HG02981 (cell line): ENCODE data around the gene CDC7.
"Not testable (repeated sequence)": the region's sequence is repeated elsewhere in the genome, so short reads cannot be mapped to it uniquely, and the experiment has no call there.

ENCODE experiments used
- ATAC-seq: cut with Tn5 transposase; IDR thresholded peaks from one replicate; pipeline ENCODE4 v1.9.1; 2021; ENCODE audit warnings: mild to moderate bottlenecking, moderate library complexity; ENCODE audit not compliant: unreplicated experiment

Gene CDC7

DNA sequence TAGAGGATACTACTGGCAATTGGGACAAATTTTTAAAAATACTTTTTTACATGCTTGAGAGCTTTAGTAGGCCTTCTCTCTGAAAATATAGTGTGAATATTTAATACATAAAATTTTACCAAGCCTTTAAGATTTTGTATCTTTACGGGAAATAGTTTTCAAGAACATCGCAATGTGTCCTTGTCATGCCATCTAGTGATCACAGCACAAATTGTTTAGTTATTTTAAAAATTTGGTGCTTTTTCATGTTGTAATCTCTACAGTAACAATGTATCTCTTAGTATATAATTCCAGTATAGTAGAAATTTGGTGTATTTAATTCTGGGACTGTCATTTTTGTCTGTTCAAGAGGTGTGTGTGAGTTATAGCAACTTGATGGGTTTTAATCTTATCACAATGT, 6.7 kb downstream of the CDC7 start:
- ATAC-seq: no peak

GRCh38 chr1:91510754-91511153, 10.1 kb downstream of the CDC7 start:
- no peak for ATAC-seq

GRCh38 chr1:91511386-91511785, 10.7 kb downstream of the CDC7 start:
- ATAC-seq: no peak

- ATAC-seq: no peak
These were observed 12.5 kb downstream of the CDC7 start for GRCh38 chr1:91513160-91513559.

DNA sequence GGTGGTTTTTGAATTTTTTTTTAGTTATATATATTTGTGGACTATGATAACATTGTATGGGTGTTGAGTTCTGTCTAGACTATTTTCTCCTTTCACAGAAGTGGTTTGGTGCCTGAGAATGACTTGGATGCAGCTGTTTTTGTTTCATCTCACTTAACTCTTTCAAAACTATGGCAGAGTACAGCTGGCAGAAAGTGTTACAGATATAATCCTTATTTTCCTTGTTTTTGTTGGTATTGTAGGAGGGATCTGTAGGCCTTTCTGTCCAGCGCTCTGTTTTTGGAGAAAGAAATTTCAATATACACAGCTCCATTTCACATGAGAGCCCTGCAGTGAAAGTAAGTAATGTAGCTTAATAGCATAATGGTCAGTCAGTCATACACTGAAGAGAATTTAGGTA, 13.1 kb downstream of the CDC7 start:
- ATAC-seq: no peak

DNA sequence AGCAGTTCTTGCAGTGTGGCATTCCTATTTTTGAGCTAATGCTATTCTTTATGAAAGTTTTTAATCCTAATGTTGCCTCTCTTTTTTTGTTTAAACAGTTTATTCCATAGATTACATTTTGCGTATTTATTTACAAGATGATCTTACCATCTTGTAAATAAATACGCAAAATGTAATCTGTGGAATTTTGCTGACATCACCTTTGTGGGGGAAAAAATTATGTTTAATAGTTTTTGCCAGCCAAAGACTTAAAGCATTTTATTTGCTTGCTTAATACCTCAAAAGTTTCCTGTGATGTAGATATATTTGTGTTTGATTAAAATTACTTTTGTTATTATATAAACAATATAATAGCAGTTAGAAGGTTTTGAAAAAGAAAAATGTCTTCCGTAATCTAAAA, 15.3 kb downstream of the CDC7 start:
- no peak for ATAC-seq

- not testable (repeated sequence) for ATAC-seq
These were observed 16.0 kb downstream of the CDC7 start for GRCh38 chr1:91516605-91517004.

DNA sequence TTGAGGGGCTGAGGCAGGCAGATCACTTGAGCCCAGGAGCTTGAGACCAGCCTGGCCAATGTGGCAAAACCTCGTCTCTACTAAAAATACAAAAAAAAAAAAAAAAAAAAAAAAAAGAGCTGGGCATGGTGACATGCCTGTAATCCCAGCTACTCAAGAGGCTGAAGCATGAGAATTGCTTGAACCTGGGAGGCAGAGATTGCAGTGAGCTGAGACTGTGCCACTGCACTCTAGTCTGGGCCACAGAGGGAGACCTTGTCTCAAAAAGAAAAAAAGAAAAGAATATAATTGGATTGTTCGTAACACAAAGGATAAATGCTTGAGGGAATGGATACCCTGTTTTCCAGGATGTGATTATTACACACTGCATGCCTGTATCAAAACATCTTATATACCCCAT, 18.5 kb downstream of the CDC7 start:
- ATAC-seq: not testable (repeated sequence)

GRCh38 chr1:91520942-91521507, 20.4 kb downstream of the CDC7 start:
- ATAC-seq: no peak

GRCh38 chr1:91523482-91523881, 22.8 kb downstream of the CDC7 start:
- ATAC-seq: peak; percentile 97

DNA sequence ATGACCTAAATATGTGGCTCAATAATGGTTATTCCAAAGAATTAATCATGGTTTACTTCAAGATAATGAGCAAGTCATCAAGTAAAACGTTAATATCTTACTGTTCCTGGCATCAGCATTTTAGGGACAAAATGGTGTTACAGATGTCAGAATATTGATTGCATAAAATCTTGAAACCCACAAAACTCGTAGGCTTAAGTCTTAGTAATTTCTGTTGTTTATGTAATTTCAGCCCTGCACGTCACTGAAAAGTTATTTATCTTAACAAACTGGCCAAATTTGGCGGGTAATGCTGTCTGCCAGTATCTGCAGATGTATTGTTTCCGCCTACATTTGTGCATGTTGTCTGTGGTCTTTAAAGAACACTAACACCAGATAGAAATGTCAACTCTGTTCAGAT, 25.8 kb downstream of the CDC7 start:
- ATAC-seq: no peak

DNA sequence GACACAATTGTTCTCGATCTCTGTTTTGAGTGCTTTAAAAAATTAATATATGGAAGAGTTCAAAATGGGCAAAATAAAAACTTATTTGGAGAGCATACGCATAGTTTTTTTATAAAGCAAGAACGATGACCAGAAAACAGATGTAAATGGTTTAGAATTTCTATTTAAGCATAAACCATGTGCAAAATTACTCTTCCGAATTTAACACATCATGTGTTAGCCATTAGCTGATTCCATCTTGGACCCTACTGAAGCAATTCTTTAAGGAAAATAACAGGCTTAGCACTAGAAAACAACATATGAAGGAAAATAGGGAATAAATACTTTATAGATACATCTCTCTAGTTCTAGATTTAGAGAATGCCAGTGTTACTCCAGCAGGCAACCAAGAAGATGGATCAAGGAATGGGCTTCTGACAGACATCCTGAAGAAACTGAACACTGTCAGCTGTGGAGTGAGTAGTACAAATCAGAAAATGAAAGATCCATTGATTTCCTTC, 26.7 kb downstream of the CDC7 start:
- no peak for ATAC-seq

DNA sequence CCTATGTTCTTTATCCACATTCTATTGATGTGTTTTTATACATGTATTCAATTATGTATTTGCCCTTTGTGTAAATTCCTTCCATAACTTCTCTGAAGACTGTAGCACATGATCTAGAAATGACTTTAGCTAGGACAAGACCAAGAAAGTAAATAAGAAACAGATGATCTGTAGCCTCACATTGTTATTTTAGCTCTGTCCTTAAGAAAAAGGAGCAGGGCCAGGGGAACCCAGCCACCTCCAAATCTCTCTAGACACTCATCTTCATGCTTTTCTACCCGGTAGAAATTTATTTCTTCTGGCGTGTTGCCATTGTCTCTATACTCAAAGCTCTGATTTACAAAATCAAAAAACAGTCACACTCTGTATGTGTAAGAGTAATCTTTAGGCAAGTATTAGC, 27.1 kb downstream of the CDC7 start:
- ATAC-seq: no peak

- ATAC-seq: no peak
These were observed 29.2 kb downstream of the CDC7 start for GRCh38 chr1:91529856-91530255.

- ATAC-seq: no peak
These were observed 32.8 kb downstream of the CDC7 start for GRCh38 chr1:91533361-91534024.

DNA sequence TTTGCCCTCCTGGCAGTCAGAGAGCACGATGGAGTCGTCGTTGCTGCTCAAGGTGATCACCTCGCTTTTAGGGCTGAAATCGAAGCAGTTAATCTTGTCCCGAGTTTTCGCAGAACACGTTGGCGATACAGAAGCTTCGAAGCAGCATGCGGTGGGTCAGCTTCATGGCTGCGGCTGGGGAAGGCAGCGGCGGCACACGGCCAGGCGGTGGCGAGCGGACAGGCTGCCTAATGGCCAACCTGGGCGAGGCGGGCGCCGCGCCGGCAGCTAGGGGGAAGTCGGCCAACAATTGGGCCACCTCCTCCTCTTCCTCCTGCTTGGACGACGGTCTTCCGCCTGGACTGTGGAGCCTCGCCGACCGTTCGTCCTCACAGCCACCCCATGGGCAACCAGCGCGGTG, 34.8 kb downstream of the CDC7 start:
- no peak for ATAC-seq

DNA sequence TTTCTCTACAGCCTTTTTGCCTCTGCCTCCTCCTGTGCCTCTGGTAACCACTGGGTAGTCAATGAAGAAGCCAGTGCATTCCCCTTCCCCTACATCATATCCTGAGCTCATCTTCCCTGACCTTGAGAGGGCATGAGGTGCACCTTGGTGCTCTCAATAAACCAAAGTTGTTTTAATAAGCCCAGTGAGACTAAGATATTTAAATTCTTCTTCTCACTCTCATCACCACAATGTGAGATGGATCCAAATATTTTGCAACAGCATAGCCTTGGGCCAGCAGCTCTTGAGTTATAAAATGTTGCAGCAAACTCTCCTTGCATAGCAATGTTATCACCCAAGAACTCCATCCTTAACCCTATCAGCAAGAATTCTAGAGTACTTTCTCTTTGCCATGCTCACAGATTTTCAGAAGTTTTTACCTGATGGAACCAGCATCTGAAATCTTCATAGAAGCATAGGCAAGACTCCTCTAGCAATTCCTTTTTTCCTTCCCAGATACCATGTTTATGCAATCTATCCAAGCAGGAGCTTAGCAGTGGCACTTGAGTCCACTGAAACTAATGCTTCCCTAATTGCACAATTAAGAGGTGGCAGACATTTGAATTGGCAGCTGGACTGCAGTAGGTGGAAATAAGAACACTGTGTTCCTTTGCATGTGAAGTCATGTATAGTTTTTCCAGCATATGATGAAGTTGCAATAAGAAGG, 36.8 kb downstream of the CDC7 start:
- no peak for ATAC-seq

- no peak for ATAC-seq
These were observed 37.3 kb downstream of the CDC7 start for GRCh38 chr1:91537987-91538304.

DNA sequence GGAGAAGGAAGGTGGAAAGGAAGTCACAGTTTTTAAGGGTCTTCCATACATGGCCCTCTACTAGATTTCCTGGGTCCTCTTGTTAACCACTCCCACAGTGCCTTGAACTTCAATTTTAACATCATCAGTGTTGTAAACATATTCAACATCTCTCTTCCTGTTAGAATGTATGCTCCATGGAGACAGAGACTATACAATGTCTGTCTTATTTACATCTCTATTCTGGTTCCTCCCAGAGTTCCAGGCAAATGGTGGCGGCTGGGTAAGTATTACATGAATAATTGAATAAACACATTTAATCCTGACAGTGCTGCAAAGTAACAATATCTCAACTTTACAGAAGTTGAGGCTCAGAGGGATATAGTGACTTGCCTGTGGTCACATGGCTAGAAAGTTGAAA, 40.3 kb downstream of the CDC7 start:
- no peak for ATAC-seq

DNA sequence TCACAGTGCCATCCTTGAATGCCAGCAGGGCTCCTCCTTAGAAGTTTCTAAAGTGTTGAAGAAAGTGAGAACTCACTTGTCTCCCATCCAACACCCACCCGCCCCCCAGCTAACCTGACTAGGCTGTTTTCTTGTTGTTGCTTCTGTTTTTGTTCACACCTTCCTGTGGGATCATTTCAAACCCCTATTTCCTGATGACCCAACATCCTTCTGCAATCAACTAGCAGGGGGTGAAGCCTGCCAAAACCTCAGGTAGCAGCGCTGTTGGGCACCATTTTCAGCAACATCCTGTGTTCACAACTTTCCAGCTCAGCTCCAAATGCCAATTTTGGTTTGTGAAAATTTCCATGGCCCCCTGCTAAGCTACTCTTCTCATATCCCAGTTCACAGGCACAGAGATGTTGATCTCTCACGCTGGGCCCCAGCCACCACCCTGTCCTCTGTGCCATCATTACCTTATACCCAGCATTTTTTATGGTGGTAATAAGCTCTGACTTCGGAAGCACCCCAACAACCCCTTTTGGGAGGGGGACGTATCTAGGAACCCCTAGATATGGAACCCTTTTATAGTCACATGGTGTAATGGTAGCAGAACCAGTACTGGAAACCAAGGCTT, 41.4 kb downstream of the CDC7 start:
- no peak for ATAC-seq

- ATAC-seq: no peak
These were observed 45.1 kb downstream of the CDC7 start for GRCh38 chr1:91545506-91546300.
